HEK293T (cell line): ENCODE data around the gene PPARA.

Experiments used
- ARNT ChIP-seq: fragments of 450-650 bp; IDR thresholded peaks from 2 replicates; pipeline ENCODE4 v1.6.1; 2017; ENCODE audit warnings: mild to moderate bottlenecking
- BHLHE40 ChIP-seq: fragments of 450-650 bp; IDR thresholded peaks from 2 replicates; pipeline ENCODE4 v1.6.1; 2016; ENCODE audit warnings: mild to moderate bottlenecking, moderate library complexity, borderline replicate concordance
- CTBP1 ChIP-seq: fragments of 450-650 bp; IDR thresholded peaks from 2 replicates; pipeline ENCODE4 v1.6.1; 2016; ENCODE audit warnings: borderline replicate concordance
- FOXA1 ChIP-seq: fragments of 450-650 bp; IDR thresholded peaks from 2 replicates; pipeline ENCODE4 v1.6.1; 2016; ENCODE audit warnings: mild to moderate bottlenecking
- FOXK2 ChIP-seq: fragments of 450-650 bp; IDR thresholded peaks from 2 replicates; pipeline ENCODE4 v1.6.1; 2016; ENCODE audit warnings: mild to moderate bottlenecking
- FOXM1 ChIP-seq: fragments of 450-650 bp; IDR thresholded peaks from 2 replicates; pipeline ENCODE4 v1.6.1; 2017; ENCODE audit warnings: mild to moderate bottlenecking, borderline replicate concordance
- L3MBTL2 ChIP-seq: fragments of 450-650 bp; conservative IDR thresholded peaks from 2 replicates; pipeline ENCODE4 v1.6.1; 2016; ENCODE audit warnings: mild to moderate bottlenecking
- LEF1 ChIP-seq: fragments of 450-650 bp; IDR thresholded peaks from 2 replicates; pipeline ENCODE4 v1.6.1; 2017; ENCODE audit warnings: mild to moderate bottlenecking, borderline replicate concordance
- SP1 ChIP-seq: fragments of 450-650 bp; IDR thresholded peaks from 2 replicates; pipeline ENCODE4 v1.6.1; 2017
- SUZ12 ChIP-seq: fragments of 450-650 bp; IDR thresholded peaks from 2 replicates; pipeline ENCODE4 v1.6.1; 2016; ENCODE audit warnings: mild to moderate bottlenecking
- ZNF384 ChIP-seq: fragments of 450-650 bp; IDR thresholded peaks from 2 replicates; pipeline ENCODE4 v1.6.1; 2016

DNA sequence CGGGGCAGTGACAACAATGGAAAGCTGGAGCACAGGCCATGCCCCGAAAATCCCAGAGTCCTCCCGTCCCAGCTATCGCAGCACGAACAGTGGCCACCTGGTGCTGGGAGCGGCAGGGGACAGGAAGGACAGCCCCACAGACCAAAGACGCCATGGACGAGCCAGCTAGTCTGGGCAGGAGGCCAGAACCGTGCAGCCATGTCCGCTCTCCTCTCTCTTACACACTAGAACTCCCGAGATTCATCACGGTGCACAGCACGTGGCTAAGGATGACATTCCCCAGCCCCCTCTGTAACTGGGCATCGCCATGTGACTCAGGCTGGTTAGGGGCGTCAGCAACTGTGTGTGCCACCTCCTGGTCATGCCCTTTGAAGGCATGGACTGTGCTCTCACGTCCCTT is 95.2 kb downstream of the PPARA start:
- TF ChIP-seq FOXM1 (no peak), BHLHE40 (no peak), L3MBTL2 (no peak), FOXA1 (no peak), SP1 (no peak), ZNF384 (no peak), ARNT (no peak), SUZ12 (no peak), LEF1 (no peak), CTBP1 (no peak), FOXK2 (no peak)
